ENCODE measurements around the gene TPRG1L.

DNA sequence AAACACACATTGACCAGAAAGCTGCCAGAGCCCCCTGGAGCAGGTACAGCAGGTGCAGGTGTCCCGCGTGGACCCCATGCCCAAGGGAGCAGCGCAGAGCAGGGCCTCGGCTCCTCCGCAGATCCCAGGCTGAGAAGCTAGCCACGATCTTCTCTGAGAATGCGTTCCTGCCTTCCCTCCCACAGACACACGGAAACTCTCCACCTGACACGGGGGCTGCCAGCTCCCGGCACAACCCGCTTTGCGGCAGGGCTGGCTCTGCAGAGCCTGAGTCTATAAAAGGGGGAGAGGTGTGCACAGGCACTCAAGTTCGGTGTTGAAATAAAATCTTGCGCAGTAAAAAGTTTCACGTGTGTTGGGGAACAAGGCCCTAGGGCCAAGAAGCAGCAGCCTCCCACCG lies 23.1 kb upstream of the TPRG1L start:
- TF ChIP-seq, protein P1, sequence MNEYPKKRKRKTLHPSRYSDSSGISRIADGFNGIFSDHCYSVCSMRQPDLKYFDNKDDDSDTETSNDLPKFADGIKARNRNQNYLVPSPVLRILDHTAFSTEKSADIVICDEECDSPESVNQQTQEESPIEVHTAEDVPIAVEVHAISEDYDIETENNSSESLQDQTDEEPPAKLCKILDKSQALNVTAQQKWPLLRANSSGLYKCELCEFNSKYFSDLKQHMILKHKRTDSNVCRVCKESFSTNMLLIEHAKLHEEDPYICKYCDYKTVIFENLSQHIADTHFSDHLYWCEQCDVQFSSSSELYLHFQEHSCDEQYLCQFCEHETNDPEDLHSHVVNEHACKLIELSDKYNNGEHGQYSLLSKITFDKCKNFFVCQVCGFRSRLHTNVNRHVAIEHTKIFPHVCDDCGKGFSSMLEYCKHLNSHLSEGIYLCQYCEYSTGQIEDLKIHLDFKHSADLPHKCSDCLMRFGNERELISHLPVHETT (tag by site-specific recombination; IDR thresholded peaks at IDR 0.05), result no peak
- TF ChIP-seq, protein P2, sequence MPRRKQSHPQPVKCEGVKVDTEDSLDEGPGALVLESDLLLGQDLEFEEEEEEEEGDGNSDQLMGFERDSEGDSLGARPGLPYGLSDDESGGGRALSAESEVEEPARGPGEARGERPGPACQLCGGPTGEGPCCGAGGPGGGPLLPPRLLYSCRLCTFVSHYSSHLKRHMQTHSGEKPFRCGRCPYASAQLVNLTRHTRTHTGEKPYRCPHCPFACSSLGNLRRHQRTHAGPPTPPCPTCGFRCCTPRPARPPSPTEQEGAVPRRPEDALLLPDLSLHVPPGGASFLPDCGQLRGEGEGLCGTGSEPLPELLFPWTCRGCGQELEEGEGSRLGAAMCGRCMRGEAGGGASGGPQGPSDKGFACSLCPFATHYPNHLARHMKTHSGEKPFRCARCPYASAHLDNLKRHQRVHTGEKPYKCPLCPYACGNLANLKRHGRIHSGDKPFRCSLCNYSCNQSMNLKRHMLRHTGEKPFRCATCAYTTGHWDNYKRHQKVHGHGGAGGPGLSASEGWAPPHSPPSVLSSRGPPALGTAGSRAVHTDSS (tag by site-specific recombination; IDR thresholded peaks at IDR 0.05), result no peak
- no peak for TF ChIP-seq ZNF324 (tag by site-specific recombination; IDR thresholded peaks at IDR 0.05)
- TF ChIP-seq, protein P3, sequence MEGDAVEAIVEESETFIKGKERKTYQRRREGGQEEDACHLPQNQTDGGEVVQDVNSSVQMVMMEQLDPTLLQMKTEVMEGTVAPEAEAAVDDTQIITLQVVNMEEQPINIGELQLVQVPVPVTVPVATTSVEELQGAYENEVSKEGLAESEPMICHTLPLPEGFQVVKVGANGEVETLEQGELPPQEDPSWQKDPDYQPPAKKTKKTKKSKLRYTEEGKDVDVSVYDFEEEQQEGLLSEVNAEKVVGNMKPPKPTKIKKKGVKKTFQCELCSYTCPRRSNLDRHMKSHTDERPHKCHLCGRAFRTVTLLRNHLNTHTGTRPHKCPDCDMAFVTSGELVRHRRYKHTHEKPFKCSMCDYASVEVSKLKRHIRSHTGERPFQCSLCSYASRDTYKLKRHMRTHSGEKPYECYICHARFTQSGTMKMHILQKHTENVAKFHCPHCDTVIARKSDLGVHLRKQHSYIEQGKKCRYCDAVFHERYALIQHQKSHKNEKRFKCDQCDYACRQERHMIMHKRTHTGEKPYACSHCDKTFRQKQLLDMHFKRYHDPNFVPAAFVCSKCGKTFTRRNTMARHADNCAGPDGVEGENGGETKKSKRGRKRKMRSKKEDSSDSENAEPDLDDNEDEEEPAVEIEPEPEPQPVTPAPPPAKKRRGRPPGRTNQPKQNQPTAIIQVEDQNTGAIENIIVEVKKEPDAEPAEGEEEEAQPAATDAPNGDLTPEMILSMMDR (tag by site-specific recombination; IDR thresholded peaks at IDR 0.05), result no peak
- TF ChIP-seq, protein P4, sequence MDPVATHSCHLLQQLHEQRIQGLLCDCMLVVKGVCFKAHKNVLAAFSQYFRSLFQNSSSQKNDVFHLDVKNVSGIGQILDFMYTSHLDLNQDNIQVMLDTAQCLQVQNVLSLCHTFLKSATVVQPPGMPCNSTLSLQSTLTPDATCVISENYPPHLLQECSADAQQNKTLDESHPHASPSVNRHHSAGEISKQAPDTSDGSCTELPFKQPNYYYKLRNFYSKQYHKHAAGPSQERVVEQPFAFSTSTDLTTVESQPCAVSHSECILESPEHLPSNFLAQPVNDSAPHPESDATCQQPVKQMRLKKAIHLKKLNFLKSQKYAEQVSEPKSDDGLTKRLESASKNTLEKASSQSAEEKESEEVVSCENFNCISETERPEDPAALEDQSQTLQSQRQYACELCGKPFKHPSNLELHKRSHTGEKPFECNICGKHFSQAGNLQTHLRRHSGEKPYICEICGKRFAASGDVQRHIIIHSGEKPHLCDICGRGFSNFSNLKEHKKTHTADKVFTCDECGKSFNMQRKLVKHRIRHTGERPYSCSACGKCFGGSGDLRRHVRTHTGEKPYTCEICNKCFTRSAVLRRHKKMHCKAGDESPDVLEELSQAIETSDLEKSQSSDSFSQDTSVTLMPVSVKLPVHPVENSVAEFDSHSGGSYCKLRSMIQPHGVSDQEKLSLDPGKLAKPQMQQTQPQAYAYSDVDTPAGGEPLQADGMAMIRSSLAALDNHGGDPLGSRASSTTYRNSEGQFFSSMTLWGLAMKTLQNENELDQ (tag by site-specific recombination; IDR thresholded peaks at IDR 0.05; ENCODE audit: low read depth), result no peak
- TF ChIP-seq ZNF223 (tag by site-specific recombination; IDR thresholded peaks at IDR 0.05), result no peak
- no peak for TF ChIP-seq ZNF24 (tag by site-specific recombination; IDR thresholded peaks at IDR 0.05)
- TF ChIP-seq, protein P5, sequence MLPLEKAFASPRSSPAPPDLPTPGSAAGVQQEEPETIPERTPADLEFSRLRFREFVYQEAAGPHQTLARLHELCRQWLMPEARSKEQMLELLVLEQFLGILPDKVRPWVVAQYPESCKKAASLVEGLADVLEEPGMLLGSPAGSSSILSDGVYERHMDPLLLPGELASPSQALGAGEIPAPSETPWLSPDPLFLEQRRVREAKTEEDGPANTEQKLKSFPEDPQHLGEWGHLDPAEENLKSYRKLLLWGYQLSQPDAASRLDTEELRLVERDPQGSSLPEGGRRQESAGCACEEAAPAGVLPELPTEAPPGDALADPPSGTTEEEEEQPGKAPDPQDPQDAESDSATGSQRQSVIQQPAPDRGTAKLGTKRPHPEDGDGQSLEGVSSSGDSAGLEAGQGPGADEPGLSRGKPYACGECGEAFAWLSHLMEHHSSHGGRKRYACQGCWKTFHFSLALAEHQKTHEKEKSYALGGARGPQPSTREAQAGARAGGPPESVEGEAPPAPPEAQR (tag by site-specific recombination; IDR thresholded peaks at IDR 0.05), result no peak
- no peak for TF ChIP-seq ZNF660 (tag by site-specific recombination; IDR thresholded peaks at IDR 0.05)
